A673 (cell line): Measurements from ENCODE around the gene CHAF1A. TPM values are rescaled to one million over a fixed set of nuclear protein-coding genes. Genes with fewer than 3 reads are reported as not detected.

Source experiments
- BruUV-seq: library from RNA; stranded (reverse); fragments of 400-500 nt; replicated peaks from 2 replicates; lab custom pipeline; 2021; lab: Mats Ljungman, UMichigan
- CTCF ChIA-PET: fragments of 300-600 bp; sonication (Branson Sonifier 250); formaldehyde crosslinking; loops from one replicate; lab custom pipeline; 2022; ENCODE audit warnings: antibody characterized with exemption; lab: Charles Lee
- POLR2A ChIA-PET: fragments of 300-600 bp; sonication (Branson Sonifier 250); formaldehyde crosslinking; loops from one replicate; lab custom pipeline; 2022; ENCODE audit warnings: antibody characterized with exemption; ENCODE audit not compliant: low non-redundant PET; lab: Charles Lee
- DNase-seq: peaks from one replicate; pipeline ENCODE4 v3.0.0-alpha.2; 2015; ENCODE audit warnings: low spot score
- H3K27ac ChIP-seq: fragments of 200-600 bp; sonication (generic); 2 replicates; pipeline ENCODE4 v1.5.1; 2016; ENCODE audit warnings: mixed run types, low read depth, mild to moderate bottlenecking, mixed read lengths, antibody characterized with exemption, low read length; ENCODE audit not compliant: poor library complexity, severe bottlenecking
- H3K27me3 ChIP-seq: fragments of 200-600 bp; sonication (generic); replicated peaks from 2 replicates; pipeline ENCODE4 v1.6.1; 2017; ENCODE audit warnings: mixed run types, low read depth, mild to moderate bottlenecking, mixed read lengths, antibody characterized with exemption, low read length; ENCODE audit not compliant: insufficient read depth, poor library complexity
- H3K36me3 ChIP-seq: fragments of 200-600 bp; sonication (generic); 2 replicates; pipeline ENCODE4 v1.6.1; 2016; ENCODE audit warnings: mixed run types, mild to moderate bottlenecking, mixed read lengths, antibody characterized with exemption, low read length; ENCODE audit not compliant: insufficient read depth, poor library complexity, severe bottlenecking
- H3K4me1 ChIP-seq: fragments of 200-600 bp; sonication (generic); 2 replicates; pipeline ENCODE4 v1.6.1; 2017; ENCODE audit warnings: mixed run types, mild to moderate bottlenecking, mixed read lengths, antibody characterized with exemption, low read length; ENCODE audit not compliant: insufficient read depth, poor library complexity, severe bottlenecking
- H3K4me3 ChIP-seq: fragments of 200-600 bp; sonication (generic); 2 replicates; pipeline ENCODE4 v1.5.1; 2016; ENCODE audit warnings: low read depth, mixed run types, mild to moderate bottlenecking, mixed read lengths, low read length; ENCODE audit not compliant: poor library complexity, severe bottlenecking
- H3K9me3 ChIP-seq: fragments of 200-600 bp; sonication (generic); 2 replicates; pipeline ENCODE4 v1.6.1; 2016; ENCODE audit warnings: mixed run types, low read depth, mild to moderate bottlenecking, mixed read lengths, antibody characterized with exemption, low read length; ENCODE audit not compliant: poor library complexity, severe bottlenecking
- EZH2 ChIP-seq: fragments of 200-600 bp; sonication (generic); IDR thresholded peaks from 2 replicates; pipeline ENCODE4 v1.6.1; 2017; ENCODE audit warnings: borderline replicate concordance, low read depth, mild to moderate bottlenecking, mixed read lengths, antibody characterized with exemption, low read length; ENCODE audit not compliant: poor library complexity, severe bottlenecking
- intact Hi-C: fragments of 100-400 bp; cut with micrococcal nuclease; formaldehyde crosslinking; loops from one replicate; pipeline ENCODE4 v1.10.0; 2022; ENCODE audit not compliant: unreplicated experiment
- total RNA-seq: library from RNA; stranded (reverse); gene quantifications from 2 replicates; pipeline ENCODE4 v1.2.3, GENCODE V29; 2021
- TF ChIP-seq, protein P1 (sequence below): fragments of 300-800, 200-600 bp; sonication (generic); conservative IDR thresholded peaks from 2 replicates; pipeline ENCODE4 v1.5.1; 2017; ENCODE audit warnings: low read depth, mild to moderate bottlenecking, antibody characterized with exemption, low read length, moderate library complexity, mixed read lengths

CHAF1A gene
- total RNA-seq, 1 experiment from 2014 or later = 115 TPM

DNA sequence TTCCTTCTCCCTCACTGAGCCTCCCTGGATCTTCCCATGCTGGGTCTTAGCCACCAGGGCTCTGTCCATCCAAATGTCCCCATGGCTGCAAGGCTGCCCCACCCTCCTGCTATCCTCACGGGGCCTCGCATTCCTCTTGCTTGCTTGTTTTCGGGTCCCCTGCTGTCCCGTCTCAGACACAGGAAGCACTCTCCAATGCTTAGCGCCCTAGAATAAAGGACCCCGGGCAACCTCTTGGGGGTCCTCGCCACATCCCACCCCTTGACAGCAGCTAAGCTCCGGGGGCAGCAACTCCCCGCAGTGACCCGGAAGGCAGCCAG is 25.8 kb upstream of the CHAF1A start:
- Histone ChIP-seq H3K27ac (peak overlapping the region; percentile 82), H3K36me3 (no peaks in the 10 kb centered on the region), H3K9me3 (no peaks in the 10 kb centered on the region), H3K4me1 (peaks cover 52% of the 10 kb centered on the region), H3K27me3 (no peaks in the 10 kb centered on the region), H3K4me3 (no peak overlapping the region)
- DNase-seq = no peak
- no TSS peak for BruUV-seq
- POLR2A ChIA-PET = no interaction called here
- intact Hi-C loops = no loop called here
- CTCF ChIA-PET = interaction anchor here (0.6 to 2.5 kb wide), 4 partner anchors 24 to 110 kb away, joined by 3 to 12 read pairs (median 8); partner anchors contain the start of gene SH3GL1
- TF ChIP-seq EZH2 = no peak
- TF ChIP-seq, protein P1, sequence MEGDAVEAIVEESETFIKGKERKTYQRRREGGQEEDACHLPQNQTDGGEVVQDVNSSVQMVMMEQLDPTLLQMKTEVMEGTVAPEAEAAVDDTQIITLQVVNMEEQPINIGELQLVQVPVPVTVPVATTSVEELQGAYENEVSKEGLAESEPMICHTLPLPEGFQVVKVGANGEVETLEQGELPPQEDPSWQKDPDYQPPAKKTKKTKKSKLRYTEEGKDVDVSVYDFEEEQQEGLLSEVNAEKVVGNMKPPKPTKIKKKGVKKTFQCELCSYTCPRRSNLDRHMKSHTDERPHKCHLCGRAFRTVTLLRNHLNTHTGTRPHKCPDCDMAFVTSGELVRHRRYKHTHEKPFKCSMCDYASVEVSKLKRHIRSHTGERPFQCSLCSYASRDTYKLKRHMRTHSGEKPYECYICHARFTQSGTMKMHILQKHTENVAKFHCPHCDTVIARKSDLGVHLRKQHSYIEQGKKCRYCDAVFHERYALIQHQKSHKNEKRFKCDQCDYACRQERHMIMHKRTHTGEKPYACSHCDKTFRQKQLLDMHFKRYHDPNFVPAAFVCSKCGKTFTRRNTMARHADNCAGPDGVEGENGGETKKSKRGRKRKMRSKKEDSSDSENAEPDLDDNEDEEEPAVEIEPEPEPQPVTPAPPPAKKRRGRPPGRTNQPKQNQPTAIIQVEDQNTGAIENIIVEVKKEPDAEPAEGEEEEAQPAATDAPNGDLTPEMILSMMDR = no peak

DNA sequence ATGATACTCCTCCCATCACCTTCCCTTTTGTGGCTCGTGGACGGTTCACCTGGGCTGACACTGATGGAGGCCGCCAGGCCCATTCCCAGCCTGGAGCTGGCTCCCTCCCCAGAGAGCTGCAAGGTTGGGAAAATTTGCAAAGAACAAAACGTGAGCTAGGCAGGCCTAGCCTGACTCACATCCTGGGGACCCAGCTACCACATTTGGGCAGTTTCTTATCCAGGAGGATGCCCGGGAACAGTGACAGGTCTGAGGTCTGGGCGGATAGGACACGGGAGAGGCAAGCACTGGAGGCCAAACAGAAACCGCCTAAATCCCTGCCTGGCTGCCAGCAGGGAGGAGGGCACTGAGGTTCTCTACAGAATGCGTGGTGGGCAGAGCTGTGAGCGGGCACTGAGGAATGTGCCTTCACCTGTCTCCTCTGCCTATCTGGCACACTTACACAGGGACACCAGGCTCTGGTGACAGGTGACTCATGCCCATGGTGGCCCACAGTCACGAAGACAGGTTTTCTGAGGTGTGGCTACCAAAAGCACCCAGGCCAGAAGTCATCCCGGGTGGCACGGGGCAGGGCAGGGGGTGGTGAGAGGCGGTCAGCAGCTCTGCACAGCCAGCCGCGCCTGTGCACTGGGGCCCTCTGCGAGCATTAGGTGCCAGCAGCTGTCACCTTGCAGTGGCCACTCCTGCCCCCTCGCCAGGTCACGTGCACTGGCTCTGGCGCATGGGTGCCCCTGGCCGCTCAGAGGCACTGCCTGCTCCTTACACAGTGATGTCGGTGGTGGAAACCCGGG is 25.3 kb upstream of the CHAF1A start:
- BruUV-seq = no TSS peak
- H3K4me3 ChIP-seq = no peak overlapping the region
- no peaks in the 10 kb centered on the region for H3K36me3 ChIP-seq
- DNase-seq = no peak
- ChIA-PET POLR2A (no interaction called here), CTCF (interaction anchor here (0.6 kb wide), 1 partner anchor 24 kb away, joined by 3 read pairs; no protein-coding TSS in a partner anchor)
- intact Hi-C loops = no loop called here
- H3K9me3 ChIP-seq = no peaks in the 10 kb centered on the region
- TF ChIP-seq EZH2 = no peak
- TF ChIP-seq, protein P1 = no peak
- peaks cover 52% of the 10 kb centered on the region for H3K4me1 ChIP-seq
- no peaks in the 10 kb centered on the region for H3K27me3 ChIP-seq
- peak overlapping the region; percentile 82 for H3K27ac ChIP-seq

DNA sequence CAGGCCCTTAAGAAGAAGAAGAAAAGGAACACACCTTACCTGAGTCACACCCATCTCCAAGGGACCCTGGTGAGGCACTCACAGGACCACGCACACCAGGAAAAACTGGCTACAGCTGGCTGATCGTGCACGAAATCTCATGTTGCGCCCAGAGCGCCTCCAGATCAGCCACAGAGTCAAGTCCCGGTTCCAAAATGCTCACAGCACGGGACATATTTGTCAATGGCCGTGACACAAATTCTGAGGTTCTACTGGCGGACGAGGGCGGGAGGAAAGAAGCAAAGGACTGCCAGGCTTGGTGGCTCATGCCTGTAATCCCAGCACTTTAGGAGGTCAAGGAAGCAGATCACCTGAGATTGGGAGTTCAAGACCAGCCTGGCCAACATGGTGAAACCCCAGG is 23.6 kb upstream of the CHAF1A start:
- no peaks in the 10 kb centered on the region for H3K9me3 ChIP-seq
- H3K36me3 ChIP-seq = no peaks in the 10 kb centered on the region
- H3K27ac ChIP-seq = no peak overlapping the region
- POLR2A ChIA-PET = no interaction called here
- CTCF ChIA-PET = no interaction called here
- BruUV-seq = no TSS peak
- DNase-seq = no peak
- H3K4me3 ChIP-seq = no peak overlapping the region
- intact Hi-C loops = no loop called here
- TF ChIP-seq EZH2 = no peak
- TF ChIP-seq, protein P1 = no peak
- H3K4me1 ChIP-seq = peaks cover 49% of the 10 kb centered on the region
- H3K27me3 ChIP-seq = no peaks in the 10 kb centered on the region
